ENCODE measurements around the gene TERT.

TERT gene

GRCh38 chr5:1255081-1255561 is 39.7 kb downstream of the TERT start:
- DNase-seq: no peak

- no peak for DNase-seq
Measured at GRCh38 chr5:1254196-1254595, 40.7 kb downstream of the TERT start.

DNA sequence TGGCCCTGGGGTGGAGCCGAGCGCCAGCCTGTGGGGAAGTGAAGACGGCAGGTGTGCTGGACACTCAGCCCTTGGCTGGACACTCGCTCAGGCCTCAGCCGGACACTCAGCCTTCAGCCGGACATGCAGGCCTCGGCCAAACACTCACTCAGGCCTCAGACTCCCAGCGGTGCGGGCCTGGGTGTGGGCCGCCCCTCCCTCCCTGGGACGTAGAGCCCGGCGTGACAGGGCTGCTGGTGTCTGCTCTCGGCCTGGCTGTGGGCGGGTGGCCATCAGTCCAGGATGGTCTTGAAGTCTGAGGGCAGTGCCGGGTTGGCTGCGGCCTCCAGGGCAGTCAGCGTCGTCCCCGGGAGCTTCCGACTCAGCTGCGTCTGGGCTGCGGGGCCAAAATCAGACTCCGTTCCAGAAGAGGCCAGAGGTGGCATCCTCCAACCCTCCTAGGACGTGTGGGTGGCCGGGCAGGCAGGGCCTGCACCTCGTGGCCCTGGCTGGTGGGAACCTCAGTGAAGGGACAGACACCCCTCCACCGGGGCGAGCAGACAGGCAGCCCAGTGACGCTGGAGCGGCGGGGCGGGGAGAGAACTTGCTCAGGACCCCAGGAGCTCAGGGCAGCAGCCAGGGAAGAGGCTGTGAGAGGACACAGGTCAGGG is 41.3 kb downstream of the TERT start:
- no peak for DNase-seq

DNA sequence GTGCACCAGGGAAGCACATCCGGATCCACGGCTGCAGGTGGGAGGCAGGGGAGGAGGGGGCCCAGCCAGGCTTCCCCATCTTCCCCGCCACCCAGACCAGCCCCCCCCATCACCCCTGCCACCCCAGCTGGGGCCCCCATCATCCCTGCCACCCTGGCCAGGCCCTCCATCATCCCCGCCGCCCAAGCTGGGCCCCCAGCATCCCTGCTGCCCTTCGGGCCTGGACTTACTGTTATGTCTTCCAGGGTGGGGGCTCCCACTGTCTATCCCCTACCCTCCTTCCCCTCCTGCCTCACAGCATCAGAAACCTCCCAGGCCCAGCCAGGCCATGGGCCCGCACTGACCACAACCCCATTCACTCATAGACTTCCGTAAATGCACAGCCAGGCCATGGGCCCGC is 42.2 kb downstream of the TERT start:
- no peak for DNase-seq

DNA sequence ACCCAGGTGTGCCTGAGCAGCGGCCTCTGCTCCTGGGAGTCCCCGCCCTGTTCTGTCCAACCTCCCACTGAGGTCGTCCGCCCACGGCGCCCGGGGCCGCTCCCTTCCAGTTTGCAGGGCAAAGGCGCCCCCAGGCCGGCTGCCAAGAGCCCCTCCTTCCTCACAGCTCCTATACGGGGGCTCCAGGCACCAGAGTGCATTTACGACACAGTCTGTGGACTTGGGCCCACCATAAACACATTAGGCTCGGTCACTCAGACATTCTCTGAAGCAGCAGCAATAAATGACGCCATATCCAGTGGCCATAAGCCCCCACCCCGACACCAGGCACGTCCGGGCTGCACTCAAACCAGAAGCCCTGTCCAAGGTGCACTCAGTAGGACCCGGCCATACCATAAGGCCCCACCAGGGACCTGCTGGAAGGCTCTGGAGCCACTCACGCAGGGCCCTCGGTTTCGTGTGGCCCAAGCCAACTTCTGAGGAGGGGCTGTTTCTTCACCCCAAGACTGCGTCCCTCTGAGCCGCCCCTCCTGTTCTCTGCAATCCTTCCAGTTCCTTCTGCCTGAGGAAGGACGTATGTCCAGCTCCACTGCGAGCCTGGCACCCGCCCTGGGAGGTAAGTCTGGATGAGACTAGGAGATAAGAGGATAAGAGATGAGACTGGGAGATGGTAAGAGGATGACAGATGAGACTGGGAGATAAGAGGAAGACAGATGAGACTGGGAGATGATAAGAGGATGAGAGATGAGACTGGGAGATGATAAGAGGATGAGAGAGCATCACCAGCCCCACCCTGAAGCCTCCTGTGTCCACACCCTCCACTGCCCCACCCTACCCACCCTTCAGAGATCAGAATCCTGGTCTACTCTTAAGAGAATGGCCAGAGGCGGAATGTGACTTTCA is 42.9 kb downstream of the TERT start:
- no peak for DNase-seq

DNA sequence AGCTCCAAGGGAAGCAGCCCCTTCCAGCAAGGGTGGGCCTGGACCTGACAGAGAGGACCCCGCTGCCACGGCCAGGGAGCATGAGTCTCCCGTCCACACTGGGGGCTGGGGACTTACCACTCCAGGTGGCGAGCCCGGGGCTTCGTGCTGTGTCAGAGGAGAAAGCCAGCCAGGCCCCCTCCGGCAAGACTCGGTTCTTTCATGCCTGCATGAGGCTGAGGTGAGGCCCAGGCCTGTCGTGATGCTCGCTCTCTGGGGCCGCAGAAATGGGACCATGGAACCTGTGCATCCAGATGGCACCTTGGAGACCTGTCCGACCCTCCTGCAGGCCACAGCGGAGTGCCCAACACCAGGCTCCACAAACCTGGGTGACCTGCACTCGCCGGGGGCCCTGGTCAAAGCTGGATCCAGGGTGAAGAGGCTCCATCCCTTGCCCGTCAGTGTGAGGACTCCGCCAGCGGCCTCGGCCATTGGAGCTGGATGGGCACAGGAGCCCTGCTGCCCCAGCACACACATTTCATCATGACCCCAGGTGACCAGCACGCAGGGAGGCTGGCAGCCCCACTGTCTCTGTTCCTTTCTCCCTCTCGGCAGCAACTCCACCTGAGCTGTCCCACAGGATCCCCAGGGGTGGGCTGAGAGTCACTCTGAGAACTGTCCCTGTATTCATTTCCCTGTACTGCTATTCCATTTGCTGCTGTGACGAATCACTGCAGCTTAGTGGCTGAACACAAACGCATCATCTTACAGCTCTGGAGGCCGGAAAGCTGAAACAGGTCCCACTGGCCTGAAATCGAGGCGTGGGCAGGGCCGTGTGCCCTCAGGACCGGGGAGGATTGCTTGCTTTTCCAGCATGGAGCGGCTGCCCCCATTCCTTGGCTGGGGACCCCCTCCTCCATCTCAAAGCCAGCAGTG is 45.2 kb downstream of the TERT start:
- no peak for DNase-seq

GRCh38 chr5:1247811-1248210 is 47.1 kb downstream of the TERT start:
- no peak for DNase-seq

- DNase-seq: no peak
Measured at GRCh38 chr5:1246711-1247431, 48.0 kb downstream of the TERT start.

GRCh38 chr5:1245905-1246576 is 48.8 kb downstream of the TERT start:
- no peak for DNase-seq

DNA sequence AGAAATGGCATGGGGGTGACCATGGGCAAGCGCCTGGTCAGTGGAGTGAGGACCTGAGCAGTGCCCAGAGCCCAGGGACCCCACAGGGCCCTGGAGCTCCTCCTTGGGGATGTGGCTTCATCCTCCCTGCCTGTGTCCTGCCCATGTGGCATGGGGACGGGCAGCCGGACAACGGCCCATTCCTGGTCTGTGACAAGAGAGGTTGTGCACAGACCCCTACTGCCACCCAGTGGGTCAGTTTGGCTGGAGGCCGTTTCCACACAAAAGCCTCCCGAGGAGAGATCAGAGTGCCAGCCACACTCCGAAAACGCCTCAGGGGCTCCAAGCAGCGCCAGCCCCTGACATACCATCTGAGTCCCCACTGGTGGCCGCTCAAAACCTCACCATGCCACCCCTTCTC is 49.9 kb downstream of the TERT start:
- no peak for DNase-seq

GRCh38 chr5:1244255-1244654 is 50.6 kb downstream of the TERT start:
- no peak for DNase-seq

DNA sequence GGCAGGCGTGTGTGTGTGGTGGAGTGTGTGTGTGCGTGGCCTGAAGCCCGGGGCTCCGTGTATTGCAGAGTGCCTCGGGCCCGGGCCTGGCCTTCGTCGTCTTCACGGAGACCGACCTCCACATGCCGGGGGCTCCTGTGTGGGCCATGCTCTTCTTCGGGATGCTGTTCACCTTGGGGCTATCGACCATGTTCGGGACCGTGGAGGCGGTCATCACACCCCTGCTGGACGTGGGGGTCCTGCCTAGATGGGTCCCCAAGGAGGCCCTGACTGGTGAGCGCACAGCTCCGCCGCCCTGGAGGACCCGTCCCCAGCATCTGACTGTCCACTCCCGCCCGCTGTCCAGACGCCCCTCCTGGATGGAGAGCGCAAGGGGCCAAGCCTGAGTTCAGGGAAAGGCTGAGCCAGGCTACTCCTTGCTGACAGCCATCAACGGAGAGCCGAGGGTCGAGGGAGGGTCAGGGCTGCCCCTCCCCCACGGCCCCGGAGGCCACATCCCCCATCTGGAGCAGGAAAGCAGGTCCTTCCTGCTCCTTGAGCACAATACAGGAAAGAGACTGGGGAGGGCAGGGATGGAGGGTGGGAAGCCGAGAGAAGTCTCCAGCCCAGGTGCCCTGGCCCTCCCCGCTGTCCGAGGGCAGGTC is 51.3 kb downstream of the TERT start:
- no peak for DNase-seq

GRCh38 chr5:1242733-1243486 is 52.0 kb downstream of the TERT start:
- DNase-seq: no peak

DNA sequence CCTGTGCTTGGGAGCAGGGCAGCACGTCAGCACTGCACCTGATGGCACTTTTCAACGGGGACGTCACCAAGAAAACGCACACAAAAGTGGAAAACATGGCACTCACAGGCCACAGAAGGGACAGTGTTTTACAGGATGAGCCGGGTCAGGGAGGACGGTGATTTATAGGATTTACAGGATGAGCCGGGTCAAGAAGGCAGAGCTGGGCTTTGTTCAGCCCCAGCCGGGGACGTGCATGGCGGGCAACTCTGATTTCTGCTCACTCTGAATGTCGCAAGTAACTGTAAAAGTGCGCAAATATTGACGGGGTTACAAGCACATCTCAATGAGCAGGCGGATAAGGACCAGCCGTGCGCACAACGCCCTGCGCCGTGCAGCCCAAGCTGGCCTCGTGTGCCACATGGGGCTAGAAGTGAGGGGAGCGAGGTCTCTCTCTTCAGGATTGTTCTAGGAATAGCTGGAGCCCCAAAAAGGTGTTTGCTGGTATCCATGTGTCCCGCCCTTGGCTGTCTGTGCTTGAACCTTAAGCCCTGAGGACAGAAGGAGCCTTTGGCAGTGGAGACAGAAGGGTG is 53.3 kb downstream of the TERT start:
- DNase-seq: no peak

- no peak for DNase-seq
Measured at GRCh38 chr5:1240496-1241260, 54.2 kb downstream of the TERT start.

GRCh38 chr5:1239505-1240251 is 55.2 kb downstream of the TERT start:
- DNase-seq: peak; percentile 23

GRCh38 chr5:1235838-1236237 is 59.0 kb downstream of the TERT start:
- no peak for DNase-seq

DNA sequence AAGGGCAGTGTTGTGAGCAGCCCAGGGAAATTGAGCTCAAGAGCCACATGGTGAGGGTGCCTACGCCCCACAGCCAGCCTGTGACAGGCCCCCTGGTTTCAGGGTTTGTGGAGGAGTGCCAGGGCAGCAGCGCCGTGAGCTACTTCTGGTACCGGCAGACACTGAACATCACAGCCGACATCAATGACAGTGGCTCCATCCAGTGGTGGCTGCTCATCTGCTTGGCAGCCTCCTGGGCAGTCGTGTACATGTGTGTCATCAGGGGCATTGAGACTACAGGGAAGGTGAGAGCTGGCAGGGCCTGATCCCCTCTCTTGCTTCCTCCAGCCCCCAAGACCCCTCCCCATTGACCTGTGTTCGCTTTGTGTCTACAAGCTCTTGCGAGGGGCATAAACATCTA is 59.5 kb downstream of the TERT start:
- DNase-seq: peak; percentile 61

DNA sequence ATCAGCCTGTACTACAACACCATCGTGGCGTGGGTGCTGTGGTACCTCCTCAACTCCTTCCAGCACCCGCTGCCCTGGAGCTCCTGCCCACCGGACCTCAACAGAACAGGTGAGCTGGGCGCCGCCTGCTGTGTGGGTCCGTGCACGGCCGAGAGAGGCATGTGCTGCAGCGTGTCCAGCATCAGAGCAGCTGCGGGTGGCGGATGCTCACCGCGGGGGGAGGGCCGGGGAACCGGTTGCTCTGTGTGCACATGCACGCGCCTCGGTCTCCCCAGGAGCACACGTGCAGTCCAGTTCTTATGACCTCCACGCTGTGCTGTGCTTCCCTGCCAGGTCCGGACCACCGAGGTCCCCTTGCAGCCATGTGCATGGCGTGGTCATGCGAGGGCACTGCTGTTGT is 62.1 kb downstream of the TERT start:
- no peak for DNase-seq
